Stimulated activated CD4-positive, alpha-beta T cell treated with anti-CD3 and anti-CD28 coated beads, Interleukin-12 subunit alpha, Interleukin-12 subunit beta, amount 100 ng/mL, for 4 hours (primary cell): ENCODE data around the gene ADD1.

Experiments
- DNase-seq: peaks from one replicate; pipeline ENCODE4 v3.0.0-alpha.2; 2020

ADD1 gene

DNA sequence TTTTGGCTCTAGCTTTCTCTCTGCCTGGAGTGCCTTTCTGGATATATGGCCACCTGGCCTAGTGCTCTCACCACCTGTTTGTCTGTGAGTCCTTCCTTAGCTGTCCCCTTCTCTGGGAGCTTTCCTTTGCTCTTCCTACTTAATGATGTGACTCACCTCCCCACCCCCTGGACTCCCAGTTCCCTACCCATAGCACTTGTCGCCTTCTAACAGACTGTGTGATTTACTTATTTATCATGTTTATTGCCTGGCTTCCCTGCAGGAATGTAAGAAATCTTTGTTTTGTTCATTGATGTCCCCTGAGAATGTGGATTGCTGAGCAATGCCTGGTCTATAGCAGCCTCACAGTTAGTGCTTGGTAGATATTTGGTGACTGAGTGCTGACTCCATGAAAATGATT lies 18.9 kb downstream of the ADD1 start:
- no peak for DNase-seq

- no peak for DNase-seq
Observed at GRCh38 chr4:2863649-2864048, 20.0 kb downstream of the ADD1 start.

GRCh38 chr4:2865196-2865780 lies 21.6 kb downstream of the ADD1 start:
- DNase-seq: no peak

DNA sequence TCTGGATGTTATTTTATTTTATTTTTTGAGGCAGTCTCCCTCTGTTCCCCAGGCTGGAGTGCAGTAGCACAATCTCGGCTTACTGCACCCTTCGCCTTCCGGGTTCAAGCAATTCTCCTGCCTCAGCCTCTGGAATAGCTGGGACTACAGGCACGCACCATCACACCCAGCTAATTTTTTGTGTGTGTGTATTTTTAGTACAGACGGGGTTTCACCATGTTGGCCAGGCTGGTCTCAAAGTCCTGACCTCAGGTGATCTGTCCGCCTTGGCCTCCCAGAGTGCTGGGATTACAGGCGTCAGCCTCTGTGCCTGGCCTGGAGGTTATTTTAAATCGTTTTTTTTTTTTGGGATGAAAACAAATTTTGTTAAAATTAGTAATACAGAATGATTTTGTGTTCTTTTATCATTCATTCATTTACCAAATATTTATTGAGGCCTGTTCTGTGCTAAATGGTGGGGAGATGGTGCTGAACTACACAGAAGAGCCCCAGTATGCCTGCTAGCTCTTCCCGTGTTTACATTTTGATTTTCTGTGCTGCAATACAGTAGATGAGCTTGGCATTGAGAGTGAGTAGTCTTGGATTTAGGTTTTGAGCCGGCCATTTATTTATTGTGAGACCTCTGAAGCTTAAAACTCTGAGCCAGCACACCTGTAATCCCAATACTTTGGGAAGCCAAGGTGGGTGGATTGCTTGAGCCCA lies 22.7 kb downstream of the ADD1 start:
- no peak for DNase-seq

GRCh38 chr4:2866891-2867290 lies 23.2 kb downstream of the ADD1 start:
- no peak for DNase-seq

GRCh38 chr4:2867758-2868491 lies 24.3 kb downstream of the ADD1 start:
- no peak for DNase-seq

GRCh38 chr4:2868877-2869487 lies 25.3 kb downstream of the ADD1 start:
- DNase-seq: no peak

DNA sequence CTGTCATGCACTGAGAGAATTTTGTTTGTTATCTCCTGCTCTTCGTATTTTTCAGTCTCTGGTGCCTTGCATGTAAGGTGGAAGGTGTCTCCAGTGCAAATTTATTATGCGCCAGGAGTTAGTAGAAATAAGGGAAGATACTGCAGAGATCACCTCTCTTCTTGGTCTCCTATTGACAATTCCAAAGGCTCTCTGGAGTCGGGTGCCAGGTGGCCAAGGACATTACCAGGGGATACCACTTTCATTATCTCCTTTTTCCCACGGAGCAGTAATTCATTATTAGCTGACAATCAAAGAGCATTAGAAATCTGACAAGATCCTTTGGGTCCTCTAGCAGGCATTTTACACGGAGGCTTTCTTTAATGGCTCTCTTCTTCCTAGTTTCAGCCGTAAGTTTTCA lies 26.0 kb downstream of the ADD1 start:
- DNase-seq: no peak

DNA sequence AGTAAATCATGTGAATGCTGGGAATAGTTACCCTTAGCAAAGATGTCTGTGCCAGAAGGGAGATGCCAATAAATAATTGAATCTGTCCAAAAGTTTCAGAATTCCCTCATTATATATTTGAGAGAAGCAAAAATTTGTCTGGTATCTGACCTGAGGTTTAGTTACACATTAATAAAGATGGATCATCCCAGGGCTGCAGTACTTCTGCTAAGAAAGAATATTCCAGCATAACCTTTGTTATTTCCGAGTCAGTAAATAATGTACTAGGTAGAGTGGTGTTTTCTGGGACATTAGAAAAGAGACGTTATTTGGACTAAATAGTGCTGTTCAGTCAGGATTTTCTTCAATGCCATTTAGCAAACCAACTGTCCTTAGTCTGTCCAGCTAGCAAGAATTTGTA lies 26.4 kb downstream of the ADD1 start:
- DNase-seq: no peak

GRCh38 chr4:2871466-2871865 lies 27.8 kb downstream of the ADD1 start:
- no peak for DNase-seq

GRCh38 chr4:2871911-2872310 lies 28.3 kb downstream of the ADD1 start:
- no peak for DNase-seq

GRCh38 chr4:2873329-2873728 lies 29.7 kb downstream of the ADD1 start:
- DNase-seq: no peak

DNA sequence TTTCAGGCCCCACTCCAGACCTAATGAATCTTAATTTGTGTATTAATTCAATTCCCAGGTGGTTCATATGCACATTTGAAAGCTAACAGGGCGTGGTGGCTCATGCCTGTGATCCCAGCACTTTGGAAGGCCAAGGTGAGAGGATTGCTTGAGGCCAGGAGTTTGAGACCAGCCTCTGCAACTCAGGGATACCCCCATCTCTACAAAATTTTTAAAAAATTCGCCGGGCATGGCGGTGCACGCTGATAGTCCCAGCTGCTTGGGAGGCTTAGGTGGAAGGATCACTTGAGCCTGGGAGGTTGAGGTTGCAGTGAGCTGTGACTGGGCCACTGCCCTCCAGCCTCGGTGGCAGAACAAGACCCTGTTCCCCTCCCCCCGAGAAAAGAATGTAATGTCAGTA lies 31.2 kb downstream of the ADD1 start:
- no peak for DNase-seq

- DNase-seq: no peak
Observed at GRCh38 chr4:2875556-2875955, 31.9 kb downstream of the ADD1 start.

DNA sequence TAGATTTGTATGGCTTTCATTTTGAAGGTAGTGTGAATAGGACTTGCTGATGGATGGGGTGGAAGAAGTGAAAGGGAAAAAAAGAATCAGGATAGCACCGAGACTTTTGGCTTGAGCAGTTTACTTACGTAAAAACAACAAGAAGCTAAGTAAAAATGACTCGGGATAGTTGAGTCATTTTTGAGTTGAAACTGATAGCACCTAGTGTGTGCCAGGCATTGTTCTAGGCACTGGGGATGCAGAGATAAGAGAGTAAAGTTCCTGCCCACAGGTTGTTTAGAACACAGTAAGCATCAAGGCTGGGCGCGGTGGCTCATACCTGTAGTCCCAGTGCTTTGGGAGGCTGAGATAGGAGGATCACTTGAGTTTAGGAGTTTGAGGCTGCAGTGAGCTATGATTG lies 34.7 kb downstream of the ADD1 start:
- DNase-seq: no peak

DNA sequence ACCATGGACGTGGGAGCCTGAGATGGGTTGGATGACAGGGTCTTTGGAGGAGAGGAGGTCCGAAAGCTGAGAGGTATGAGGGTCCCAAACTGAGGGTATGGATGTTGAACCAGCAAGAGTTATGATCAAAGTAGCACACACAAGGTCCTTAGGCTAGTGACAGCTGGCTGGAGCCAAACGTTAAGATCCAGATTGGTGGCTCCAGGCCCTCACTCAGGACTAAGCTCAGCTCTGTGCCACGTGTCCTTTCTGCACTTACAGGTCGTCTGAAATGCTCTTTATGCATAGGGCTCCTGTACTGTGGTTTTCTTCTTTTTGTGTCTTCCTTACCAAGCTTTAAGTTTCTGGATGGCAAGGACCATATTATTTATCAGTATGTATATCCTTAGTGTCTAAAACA lies 35.4 kb downstream of the ADD1 start:
- no peak for DNase-seq

GRCh38 chr4:2881431-2881830 lies 37.8 kb downstream of the ADD1 start:
- DNase-seq: no peak

GRCh38 chr4:2882341-2882740 lies 38.7 kb downstream of the ADD1 start:
- no peak for DNase-seq

GRCh38 chr4:2886161-2886560 lies 42.5 kb downstream of the ADD1 start:
- no peak for DNase-seq

GRCh38 chr4:2886622-2887021 lies 43.0 kb downstream of the ADD1 start:
- DNase-seq: no peak

- DNase-seq: no peak
Observed at GRCh38 chr4:2887343-2887742, 43.7 kb downstream of the ADD1 start.

- DNase-seq: no peak
Observed at GRCh38 chr4:2888886-2889285, 45.2 kb downstream of the ADD1 start.

GRCh38 chr4:2891294-2891693 lies 47.6 kb downstream of the ADD1 start:
- DNase-seq: no peak

GRCh38 chr4:2893772-2894171 lies 50.1 kb downstream of the ADD1 start:
- no peak for DNase-seq
